DMS114 treated with DMSO at 0.1 percent for 48 hours (cell line): ENCODE measurements around the gene OTX1.
"Not testable (repeated sequence)": the region's sequence is repeated elsewhere in the genome, so short reads cannot be mapped to it uniquely, and the experiment has no call there.

Experiments
- DNase-seq: peaks from one replicate; lab custom pipeline; 2025; ENCODE audit not compliant: unreplicated experiment; lab: John Stamatoyannopoulos, UW

OTX1 gene

GRCh38 chr2:63058921-63059792, 8.5 kb downstream of the OTX1 start:
- DNase-seq: no peak

GRCh38 chr2:63059793-63060471, 9.3 kb downstream of the OTX1 start:
- peak; percentile 16 for DNase-seq

GRCh38 chr2:63060472-63060991, 9.9 kb downstream of the OTX1 start:
- DNase-seq: no peak

GRCh38 chr2:63064197-63064596, 13.6 kb downstream of the OTX1 start:
- DNase-seq: no peak

GRCh38 chr2:63064661-63065060, 14.0 kb downstream of the OTX1 start:
- DNase-seq: no peak

GRCh38 chr2:63066265-63066664, 15.6 kb downstream of the OTX1 start:
- no peak for DNase-seq

GRCh38 chr2:63066838-63067237, 16.2 kb downstream of the OTX1 start:
- no peak for DNase-seq

- DNase-seq: no peak
These were observed 21.0 kb downstream of the OTX1 start for GRCh38 chr2:63071664-63072063.

- DNase-seq: no peak
These were observed 23.4 kb downstream of the OTX1 start for GRCh38 chr2:63073994-63074393.

GRCh38 chr2:63074399-63074798, 23.8 kb downstream of the OTX1 start:
- DNase-seq: not testable (repeated sequence)

- no peak for DNase-seq
These were observed 28.4 kb downstream of the OTX1 start for GRCh38 chr2:63078852-63079606.

GRCh38 chr2:63081404-63081803, 30.8 kb downstream of the OTX1 start:
- no peak for DNase-seq

GRCh38 chr2:63086687-63087086, 36.1 kb downstream of the OTX1 start:
- no peak for DNase-seq

GRCh38 chr2:63092401-63092800, 41.8 kb downstream of the OTX1 start:
- DNase-seq: no peak

- no peak for DNase-seq
These were observed 42.2 kb downstream of the OTX1 start for GRCh38 chr2:63092857-63093256.

GRCh38 chr2:63093502-63093901, 42.9 kb downstream of the OTX1 start:
- DNase-seq: no peak

- no peak for DNase-seq
These were observed 45.9 kb downstream of the OTX1 start for GRCh38 chr2:63096491-63096890.

- no peak for DNase-seq
These were observed 48.4 kb downstream of the OTX1 start for GRCh38 chr2:63099032-63099431.

GRCh38 chr2:63101954-63102353, 51.3 kb downstream of the OTX1 start:
- no peak for DNase-seq

GRCh38 chr2:63104482-63104881, 53.9 kb downstream of the OTX1 start:
- no peak for DNase-seq
